Prostate gland (tissue), 2 donors: ENCODE results near the gene RHEB.

ENCODE experiments used
- POLR2A ChIP-seq: fragments of 450-650 bp; IDR thresholded peaks from one replicate; pipeline ENCODE4 v1.6.1; 2016; ENCODE audit warnings: antibody characterized with exemption, mild to moderate bottlenecking
- TF ChIP-seq, protein P1 (sequence below), 4 experiments: fragments of 200-600 bp in 2 of 4; fragments of 450-650 bp in 2 of 4; sonication (generic) in 2 of 4; IDR thresholded peaks; 1 replicate in 3 of 4; 2 replicates in 1 of 4; pipeline ENCODE4 v1.5.1; 2016 to 2019; ENCODE audit warnings: antibody characterized with exemption in 4 of 4, mild to moderate bottlenecking in 2 of 4, moderate library complexity in 2 of 4

DNA sequence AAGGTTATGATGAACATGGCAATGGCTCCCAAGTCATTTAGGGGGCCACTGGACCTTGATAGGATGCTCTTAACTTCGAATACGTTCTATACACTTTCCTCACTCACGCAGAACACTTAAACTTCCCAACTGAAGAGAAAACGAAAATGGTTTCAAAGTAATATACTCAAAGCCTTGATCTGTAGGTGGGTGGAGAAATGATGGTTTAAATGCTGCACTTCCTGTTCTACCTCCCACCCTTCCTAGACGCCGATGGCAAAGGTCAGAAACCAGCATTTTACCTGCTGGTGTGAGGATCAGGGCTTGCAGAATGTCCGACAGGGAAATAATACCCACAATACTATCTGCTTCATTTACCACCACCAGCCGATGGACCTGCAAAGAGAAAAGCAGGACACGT, 40.5 kb upstream of the RHEB start:
- TF ChIP-seq, protein P1, sequence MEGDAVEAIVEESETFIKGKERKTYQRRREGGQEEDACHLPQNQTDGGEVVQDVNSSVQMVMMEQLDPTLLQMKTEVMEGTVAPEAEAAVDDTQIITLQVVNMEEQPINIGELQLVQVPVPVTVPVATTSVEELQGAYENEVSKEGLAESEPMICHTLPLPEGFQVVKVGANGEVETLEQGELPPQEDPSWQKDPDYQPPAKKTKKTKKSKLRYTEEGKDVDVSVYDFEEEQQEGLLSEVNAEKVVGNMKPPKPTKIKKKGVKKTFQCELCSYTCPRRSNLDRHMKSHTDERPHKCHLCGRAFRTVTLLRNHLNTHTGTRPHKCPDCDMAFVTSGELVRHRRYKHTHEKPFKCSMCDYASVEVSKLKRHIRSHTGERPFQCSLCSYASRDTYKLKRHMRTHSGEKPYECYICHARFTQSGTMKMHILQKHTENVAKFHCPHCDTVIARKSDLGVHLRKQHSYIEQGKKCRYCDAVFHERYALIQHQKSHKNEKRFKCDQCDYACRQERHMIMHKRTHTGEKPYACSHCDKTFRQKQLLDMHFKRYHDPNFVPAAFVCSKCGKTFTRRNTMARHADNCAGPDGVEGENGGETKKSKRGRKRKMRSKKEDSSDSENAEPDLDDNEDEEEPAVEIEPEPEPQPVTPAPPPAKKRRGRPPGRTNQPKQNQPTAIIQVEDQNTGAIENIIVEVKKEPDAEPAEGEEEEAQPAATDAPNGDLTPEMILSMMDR (IDR thresholded peaks at IDR 0.05): no peak
- no peak for TF ChIP-seq POLR2A
